Hepatocyte (in vitro differentiated cells): Measurements from ENCODE around the gene PDSS2. TPM values are rescaled to one million over a fixed set of nuclear protein-coding genes. Genes with fewer than 3 reads are reported as not detected.

Experiments used
- DNase-seq: peaks from one replicate; pipeline ENCODE4 v3.0.0-alpha.2; 2016; ENCODE audit warnings: low spot score
- H2AFZ ChIP-seq: fragments of 200-600 bp; sonication (generic); 2 replicates; pipeline ENCODE4 v1.6.0; 2016; ENCODE audit warnings: antibody characterized with exemption, mild to moderate bottlenecking
- H3K27ac ChIP-seq: fragments of 200-600 bp; sonication (generic); 2 replicates; pipeline ENCODE4 v1.5.1; 2016; ENCODE audit warnings: mild to moderate bottlenecking
- H3K27me3 ChIP-seq: fragments of 200-600 bp; sonication (generic); 2 replicates; pipeline ENCODE4 v1.6.1; 2016
- H3K36me3 ChIP-seq: fragments of 200-600 bp; sonication (generic); replicated peaks from 2 replicates; pipeline ENCODE4 v1.5.1; 2016; ENCODE audit warnings: low read depth; ENCODE audit not compliant: insufficient read depth
- H3K4me1 ChIP-seq: fragments of 200-600 bp; sonication (generic); 2 replicates; pipeline ENCODE4 v1.5.1; 2016; ENCODE audit warnings: mild to moderate bottlenecking, moderate library complexity; ENCODE audit not compliant: insufficient read depth
- H3K4me2 ChIP-seq: fragments of 200-600 bp; sonication (generic); 2 replicates; pipeline ENCODE4 v1.6.0; 2016
- H3K4me3 ChIP-seq: fragments of 200-600 bp; sonication (generic); 2 replicates; pipeline ENCODE4 v1.5.1; 2016; ENCODE audit warnings: mild to moderate bottlenecking
- H3K79me2 ChIP-seq: fragments of 200-600 bp; sonication (generic); 2 replicates; pipeline ENCODE4 v1.6.0; 2017; ENCODE audit warnings: mild to moderate bottlenecking
- H3K9me2 ChIP-seq: fragments of 200-600 bp; sonication (generic); replicated peaks from 2 replicates; pipeline ENCODE4 v1.6.0; 2017; ENCODE audit warnings: mild to moderate bottlenecking; ENCODE audit not compliant: insufficient read depth
- H3K9me3 ChIP-seq: fragments of 200-600 bp; sonication (generic); 2 replicates; pipeline ENCODE4 v1.5.1; 2016; ENCODE audit warnings: low read depth, mild to moderate bottlenecking
- H4K20me1 ChIP-seq: fragments of 200-600 bp; sonication (generic); 2 replicates; pipeline ENCODE4 v1.6.0; 2016; ENCODE audit warnings: mild to moderate bottlenecking; ENCODE audit not compliant: insufficient read depth, poor library complexity, severe bottlenecking
- EZH2 ChIP-seq: fragments of 200-600 bp; sonication (generic); IDR thresholded peaks from 2 replicates; pipeline ENCODE4 v1.6.1; 2016; ENCODE audit warnings: antibody characterized with exemption, mild to moderate bottlenecking, borderline replicate concordance
- EZH2phosphoT487 ChIP-seq: fragments of 200-600 bp; sonication (generic); IDR thresholded peaks from one replicate; pipeline ENCODE4 v1.6.1; 2018; ENCODE audit warnings: antibody characterized with exemption, mild to moderate bottlenecking, low read depth, moderate library complexity; ENCODE audit not compliant: unreplicated experiment, severe bottlenecking
- WGBS: methylation state at CpG from one replicate; pipeline ENCODE4 v1.1.6; 2016; ENCODE audit warnings: low lambda C conversion rate; ENCODE audit errors: missing lambda C conversion rate; 5-methylcytosine and 5-hydroxymethylcytosine counted together
- polyA plus RNA-seq: library from polyadenylated mRNA; unstranded; fragments of >200 nt; fragmentation: Nextera tagmentation; extraction: Ambion mirVana; gene quantifications from 2 replicates; pipeline ENCODE4 v1.2.1, GENCODE V29; 2016
- total RNA-seq: library from RNA; depleted of rRNA; stranded (reverse); fragments of >200 nt; gene quantifications from 2 replicates; pipeline ENCODE4 v1.2.3, GENCODE V29; 2014
- TF ChIP-seq, protein P1 (sequence below): fragments of 200-600 bp; sonication (generic); IDR thresholded peaks from 2 replicates; pipeline ENCODE4 v1.5.1; 2016; ENCODE audit warnings: antibody characterized with exemption, mild to moderate bottlenecking; ENCODE audit not compliant: poor library complexity

Gene PDSS2
- total and polyA plus RNA-seq, 2 experiments from 2014 or later, result 15.3 to 18.2 TPM

DNA sequence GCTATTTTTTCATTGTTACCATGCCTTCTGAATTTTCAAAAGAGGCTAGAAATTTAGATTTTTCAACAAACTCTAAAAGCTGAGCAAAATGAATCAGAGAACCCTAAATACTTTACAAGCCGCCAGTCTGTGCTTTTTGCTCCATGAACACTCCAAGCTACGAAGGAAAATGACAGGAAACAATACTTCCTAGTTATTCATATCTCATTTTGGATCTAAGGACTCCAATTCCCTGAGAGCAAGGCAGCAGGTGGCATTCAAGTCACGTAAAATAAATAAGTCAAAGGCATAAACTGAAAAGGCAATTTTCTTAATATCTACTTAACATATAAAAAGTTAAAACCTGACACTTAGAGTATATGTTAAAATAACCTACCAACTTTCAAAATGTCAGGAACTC is 50.6 kb downstream of the PDSS2 start:
- peaks cover 4% of the 10 kb centered on the region for H3K36me3 ChIP-seq
- H3K4me2 ChIP-seq, result no peak overlapping the region
- 78% methylated on average over 3 of the region's 3 CpGs for WGBS
- H3K9me2 ChIP-seq, result no peaks in the 10 kb centered on the region
- peaks cover 3% of the 10 kb centered on the region for H3K9me3 ChIP-seq
- peaks cover 17% of the 10 kb centered on the region for H3K79me2 ChIP-seq
- no peak overlapping the region for H2AFZ ChIP-seq
- H3K27ac ChIP-seq, result no peak overlapping the region
- no peaks in the 10 kb centered on the region for H3K4me1 ChIP-seq
- no peaks in the 10 kb centered on the region for H3K27me3 ChIP-seq
- H4K20me1 ChIP-seq, result no peaks in the 10 kb centered on the region
- H3K4me3 ChIP-seq, result no peak overlapping the region
- no peak for DNase-seq
- TF ChIP-seq EZH2 (no peak), EZH2phosphoT487 (no peak)
- TF ChIP-seq, protein P1, sequence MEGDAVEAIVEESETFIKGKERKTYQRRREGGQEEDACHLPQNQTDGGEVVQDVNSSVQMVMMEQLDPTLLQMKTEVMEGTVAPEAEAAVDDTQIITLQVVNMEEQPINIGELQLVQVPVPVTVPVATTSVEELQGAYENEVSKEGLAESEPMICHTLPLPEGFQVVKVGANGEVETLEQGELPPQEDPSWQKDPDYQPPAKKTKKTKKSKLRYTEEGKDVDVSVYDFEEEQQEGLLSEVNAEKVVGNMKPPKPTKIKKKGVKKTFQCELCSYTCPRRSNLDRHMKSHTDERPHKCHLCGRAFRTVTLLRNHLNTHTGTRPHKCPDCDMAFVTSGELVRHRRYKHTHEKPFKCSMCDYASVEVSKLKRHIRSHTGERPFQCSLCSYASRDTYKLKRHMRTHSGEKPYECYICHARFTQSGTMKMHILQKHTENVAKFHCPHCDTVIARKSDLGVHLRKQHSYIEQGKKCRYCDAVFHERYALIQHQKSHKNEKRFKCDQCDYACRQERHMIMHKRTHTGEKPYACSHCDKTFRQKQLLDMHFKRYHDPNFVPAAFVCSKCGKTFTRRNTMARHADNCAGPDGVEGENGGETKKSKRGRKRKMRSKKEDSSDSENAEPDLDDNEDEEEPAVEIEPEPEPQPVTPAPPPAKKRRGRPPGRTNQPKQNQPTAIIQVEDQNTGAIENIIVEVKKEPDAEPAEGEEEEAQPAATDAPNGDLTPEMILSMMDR, result no peak

DNA sequence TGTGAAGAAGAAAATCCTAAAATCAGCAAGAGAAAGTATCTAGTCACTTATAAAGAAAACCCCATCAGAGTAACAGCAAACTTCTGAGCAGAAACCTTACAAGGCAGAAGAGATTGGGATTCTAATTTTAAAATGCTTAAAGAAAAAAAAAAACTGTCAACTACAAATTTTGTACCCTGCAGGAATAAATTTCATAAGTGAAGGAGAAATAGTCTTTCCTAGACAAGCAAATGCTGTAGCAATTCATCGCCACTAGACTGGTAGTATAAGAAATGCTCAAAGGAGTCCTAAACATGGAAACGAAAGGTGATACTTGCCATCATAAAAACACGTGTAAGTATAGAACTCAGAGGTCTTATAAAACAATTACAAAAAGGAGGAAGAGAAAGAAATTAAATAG is 54.4 kb downstream of the PDSS2 start:
- H2AFZ ChIP-seq, result no peak overlapping the region
- peaks cover 21% of the 10 kb centered on the region for H3K79me2 ChIP-seq
- H3K4me1 ChIP-seq, result no peaks in the 10 kb centered on the region
- H4K20me1 ChIP-seq, result no peaks in the 10 kb centered on the region
- H3K27me3 ChIP-seq, result no peaks in the 10 kb centered on the region
- H3K9me3 ChIP-seq, result peaks cover 12% of the 10 kb centered on the region
- H3K27ac ChIP-seq, result no peak overlapping the region
- 95% methylated on average over 3 of the region's 3 CpGs for WGBS
- no peak overlapping the region for H3K4me3 ChIP-seq
- no peak overlapping the region for H3K4me2 ChIP-seq
- no peak for DNase-seq
- peaks cover 4% of the 10 kb centered on the region for H3K36me3 ChIP-seq
- H3K9me2 ChIP-seq, result no peaks in the 10 kb centered on the region
- no peak for TF ChIP-seq EZH2
- TF ChIP-seq, protein P1, result no peak
- TF ChIP-seq EZH2phosphoT487, result no peak

GRCh38 chr6:107402533-107402932 is 56.8 kb downstream of the PDSS2 start:
- DNase-seq, result no peak
- Histone ChIP-seq H3K79me2 (peaks cover 33% of the 10 kb centered on the region), H2AFZ (no peak overlapping the region), H3K27me3 (no peaks in the 10 kb centered on the region), H3K9me2 (no peaks in the 10 kb centered on the region), H3K36me3 (peaks cover 4% of the 10 kb centered on the region), H3K9me3 (peaks cover 12% of the 10 kb centered on the region), H3K4me2 (no peak overlapping the region), H3K4me1 (no peaks in the 10 kb centered on the region), H3K27ac (no peak overlapping the region), H4K20me1 (no peaks in the 10 kb centered on the region), H3K4me3 (no peak overlapping the region)
- TF ChIP-seq, protein P1, result no peak
- TF ChIP-seq EZH2phosphoT487 (no peak), EZH2 (no peak)
- WGBS, result 100% methylated on average over 1 of the region's 1 CpG

- H3K36me3 ChIP-seq, result peaks cover 4% of the 10 kb centered on the region
- DNase-seq, result no peak
- H3K4me2 ChIP-seq, result no peak overlapping the region
- H3K79me2 ChIP-seq, result peaks cover 33% of the 10 kb centered on the region
- no peaks in the 10 kb centered on the region for H3K4me1 ChIP-seq
- H3K4me3 ChIP-seq, result no peak overlapping the region
- H3K9me2 ChIP-seq, result no peaks in the 10 kb centered on the region
- no peaks in the 10 kb centered on the region for H4K20me1 ChIP-seq
- H3K9me3 ChIP-seq, result peaks cover 12% of the 10 kb centered on the region
- no peak for TF ChIP-seq EZH2
- TF ChIP-seq, protein P1, result no peak
- TF ChIP-seq EZH2phosphoT487, result no peak
- no peak overlapping the region for H2AFZ ChIP-seq
- 100% methylated on average over 1 of the region's 1 CpG for WGBS
- H3K27ac ChIP-seq, result no peak overlapping the region
- no peaks in the 10 kb centered on the region for H3K27me3 ChIP-seq
These were observed 57.8 kb downstream of the PDSS2 start for GRCh38 chr6:107401573-107401972.
